IMR-90 (cell line): Measurements from ENCODE around the gene ENHO. TPM values are rescaled to one million over a fixed set of nuclear protein-coding genes. Genes with fewer than 3 reads are reported as not detected.

Source experiments
- ATAC-seq: fragments of 200-7000 bp; cut with Tn5 transposase; 2 replicates; pipeline ENCODE4 v1.9.1; 2020; ENCODE audit warnings: low read depth, mild to moderate bottlenecking, moderate library complexity
- BruUV-seq: library from RNA; stranded (reverse); fragments of 400-500 nt; replicated peaks from 2 replicates; lab custom pipeline; 2021; lab: Mats Ljungman, UMichigan
- CTCF ChIA-PET: fragments of 300-600 bp; formaldehyde crosslinking; extraction: SDS; loops from one replicate; lab custom pipeline; 2021; ENCODE audit warnings: antibody characterized with exemption; lab: Yijun Ruan, JAX
- POLR2A ChIA-PET: fragments of 300-600 bp; sonication (Branson Sonifier 250); formaldehyde crosslinking; loops from one replicate; lab custom pipeline; 2022; ENCODE audit warnings: antibody characterized with exemption; ENCODE audit not compliant: unreplicated experiment; lab: Charles Lee
- DNase-seq: peaks from one replicate; pipeline ENCODE4 v3.0.0; 2013
- H2AFZ ChIP-seq: replicated peaks from 2 replicates; pipeline ENCODE3; 2013; ENCODE audit warnings: low read length, mild to moderate bottlenecking; ENCODE audit not compliant: poor library complexity
- H2AK5ac ChIP-seq: 2 replicates; pipeline ENCODE4 v1.6.1; 2013; ENCODE audit warnings: low read depth, low read length, inconsistent platforms
- H2AK9ac ChIP-seq: replicated peaks from 2 replicates; pipeline ENCODE3; 2013; ENCODE audit warnings: mild to moderate bottlenecking, low read depth, low read length, moderate library complexity; ENCODE audit not compliant: poor library complexity
- H2BK120ac ChIP-seq: 2 replicates; pipeline ENCODE4 v1.6.1; 2013; ENCODE audit warnings: low read depth, low read length, inconsistent platforms
- H2BK15ac ChIP-seq: 3 replicates; pipeline ENCODE4 v1.6.1; 2013; ENCODE audit warnings: low read depth, low read length, inconsistent platforms
- H2BK20ac ChIP-seq: 2 replicates; pipeline ENCODE4 v1.6.1; 2013; ENCODE audit warnings: low read depth, mild to moderate bottlenecking, inconsistent platforms, low read length, moderate library complexity
- H2BK5ac ChIP-seq: 2 replicates; pipeline ENCODE4 v1.6.1; 2013; ENCODE audit warnings: mild to moderate bottlenecking, low read depth, low read length, inconsistent platforms; ENCODE audit not compliant: poor library complexity, severe bottlenecking
- H3K14ac ChIP-seq: replicated peaks from 2 replicates; pipeline ENCODE4 v1.6.1; 2013; ENCODE audit warnings: low read depth, low read length, inconsistent platforms
- H3K18ac ChIP-seq: 2 replicates; pipeline ENCODE4 v1.6.1; 2013; ENCODE audit warnings: low read depth, low read length, control low read depth
- H3K23ac ChIP-seq: 2 replicates; pipeline ENCODE4 v1.6.1; 2013; ENCODE audit warnings: low read depth, low read length, inconsistent platforms
- H3K27ac ChIP-seq: 2 replicates; pipeline ENCODE4 v1.5.1; 2013; ENCODE audit warnings: mild to moderate bottlenecking, control low read depth, low read length; ENCODE audit not compliant: insufficient read depth
- H3K27me3 ChIP-seq: 2 replicates; pipeline ENCODE4 v1.6.1; 2013; ENCODE audit warnings: low read length; ENCODE audit not compliant: control insufficient read depth, insufficient read depth
- H3K36me3 ChIP-seq: 2 replicates; pipeline ENCODE4 v1.6.1; 2013; ENCODE audit warnings: low read length, mixed read lengths; ENCODE audit not compliant: control insufficient read depth, insufficient read depth
- H3K4ac ChIP-seq: 2 replicates; pipeline ENCODE4 v1.6.1; 2013; ENCODE audit warnings: low read depth, low read length, inconsistent platforms
- H3K4me1 ChIP-seq: 2 replicates; pipeline ENCODE4 v1.6.1; 2013; ENCODE audit warnings: low read length, mixed read lengths; ENCODE audit not compliant: control insufficient read depth, insufficient read depth
- H3K4me2 ChIP-seq: 2 replicates; pipeline ENCODE4 v1.6.1; 2013; ENCODE audit warnings: low read depth, mild to moderate bottlenecking, control low read depth, low read length, moderate library complexity
- H3K4me3 ChIP-seq: 2 replicates; pipeline ENCODE4 v1.5.1; 2013; ENCODE audit warnings: low read depth, mild to moderate bottlenecking, control low read depth, low read length, moderate library complexity; ENCODE audit not compliant: insufficient read depth
- H3K56ac ChIP-seq: 2 replicates; pipeline ENCODE4 v1.6.1; 2013; ENCODE audit warnings: low read length, inconsistent platforms; ENCODE audit not compliant: insufficient read depth; ENCODE audit errors: extremely low read depth
- H3K79me1 ChIP-seq, 2 experiments: 2 replicates each; pipeline ENCODE4 v1.6.1; 2013; ENCODE audit warnings: low read length in 2 of 2, inconsistent platforms in 1 of 2, low read depth in 1 of 2
- H3K9ac ChIP-seq: 2 replicates; pipeline ENCODE4 v1.6.1; 2013; ENCODE audit warnings: low read depth, low read length, control low read depth
- H3K9me1 ChIP-seq: 2 replicates; pipeline ENCODE4 v1.6.1; 2013; ENCODE audit warnings: low read length, inconsistent platforms; ENCODE audit not compliant: insufficient read depth
- H3K9me3 ChIP-seq: 2 replicates; pipeline ENCODE4 v1.6.1; 2013; ENCODE audit warnings: low read length; ENCODE audit not compliant: control insufficient read depth, insufficient read depth
- H4K20me1 ChIP-seq: 2 replicates; pipeline ENCODE4 v1.6.1; 2013; ENCODE audit warnings: low read length, inconsistent platforms; ENCODE audit not compliant: insufficient read depth
- H4K5ac ChIP-seq: 2 replicates; pipeline ENCODE4 v1.6.1; 2013; ENCODE audit warnings: mild to moderate bottlenecking, low read depth, low read length, control low read depth
- H4K8ac ChIP-seq, 2 experiments: 2 replicates each; pipeline ENCODE4 v1.6.1; 2013; ENCODE audit warnings: low read depth in 2 of 2, low read length in 2 of 2, control low read depth in 1 of 2, inconsistent platforms in 1 of 2
- H4K91ac ChIP-seq: 2 replicates; pipeline ENCODE4 v1.6.1; 2013; ENCODE audit warnings: low read depth, low read length, inconsistent platforms; ENCODE audit not compliant: insufficient read depth
- BHLHE40 ChIP-seq: fragments of 150-350 bp; IDR thresholded peaks from 2 replicates; pipeline ENCODE4 v1.6.1; 2016; ENCODE audit warnings: mild to moderate bottlenecking, low read depth, low read length
- CEBPB ChIP-seq: IDR thresholded peaks from 2 replicates; pipeline ENCODE4 v1.6.1; 2012; ENCODE audit warnings: low read depth, low read length, improper control_type of control experiment
- CHD1 ChIP-seq: IDR thresholded peaks from 2 replicates; pipeline ENCODE4 v1.6.1; 2012; ENCODE audit warnings: low read depth, low read length, improper control_type of control experiment
- FOS ChIP-seq: fragments of 150-350 bp; IDR thresholded peaks from 2 replicates; pipeline ENCODE4 v1.6.1; 2016; ENCODE audit warnings: low read depth, low read length
- MAFK ChIP-seq: IDR thresholded peaks from 2 replicates; pipeline ENCODE4 v1.6.1; 2012; ENCODE audit warnings: low read depth, low read length, improper control_type of control experiment
- MAZ ChIP-seq: IDR thresholded peaks from 2 replicates; pipeline ENCODE4 v1.6.1; 2012; ENCODE audit warnings: low read depth, mild to moderate bottlenecking, low read length, improper control_type of control experiment, moderate library complexity, borderline replicate concordance
- NFE2L2 ChIP-seq: fragments of 150-350 bp; IDR thresholded peaks from 2 replicates; pipeline ENCODE4 v1.6.1; 2016; ENCODE audit warnings: low read depth, mild to moderate bottlenecking, low read length
- RAD21 ChIP-seq: IDR thresholded peaks from 2 replicates; pipeline ENCODE4 v1.6.1; 2012; ENCODE audit warnings: low read length, improper control_type of control experiment
- RCOR1 ChIP-seq: IDR thresholded peaks from 2 replicates; pipeline ENCODE4 v1.6.1; 2012; ENCODE audit warnings: mild to moderate bottlenecking, low read length, improper control_type of control experiment; ENCODE audit not compliant: insufficient replicate concordance
- SMC3 ChIP-seq: fragments of 150-350 bp; IDR thresholded peaks from 2 replicates; pipeline ENCODE4 v1.6.1; 2016; ENCODE audit warnings: low read depth, mild to moderate bottlenecking, antibody characterized with exemption, low read length, moderate library complexity
- WGBS, 2 experiments: methylation state at CpG; one replicate each; pipeline versions ENCODE4 v1.1.5 to v1.1.7; 2013; ENCODE audit warnings: missing lambda C conversion rate in 2 of 2; ENCODE audit not compliant: insufficient read length in 1 of 2; ENCODE audit errors: extremely low coverage in 2 of 2; 5-methylcytosine and 5-hydroxymethylcytosine counted together
- dilution Hi-C: fragments of 300-500 bp; cut with HindIII; formaldehyde crosslinking; loops from one replicate; pipeline ENCODE4 v1.14.3; 2018; ENCODE audit warnings: low sequenced_read_pairs; ENCODE audit not compliant: unreplicated experiment
- in situ Hi-C: fragments of 300-500 bp; cut with MboI; formaldehyde crosslinking; loops from 3 replicates; pipeline ENCODE4 v1.14.3; 2019; ENCODE audit warnings: low sequenced_read_pairs, inconsistent platforms, mixed read lengths
- intact Hi-C: fragments of 100-400 bp; cut with micrococcal nuclease; formaldehyde crosslinking; loops from 2 replicates; pipeline ENCODE4 v1.10.0; 2022
- polyA plus RNA-seq, 3 experiments: library from polyadenylated mRNA; depleted of rRNA; stranded (reverse); fragments of >200 nt; gene quantifications; 2 replicates each; pipeline ENCODE4 v1.2.3, GENCODE V29; 2012; ENCODE audit warnings: low replicate concordance in 1 of 3
- total RNA-seq: library from RNA; depleted of rRNA; stranded (reverse); fragments of >200 nt; gene quantifications from 2 replicates; pipeline ENCODE4 v1.2.3, GENCODE V29; 2012
- TF ChIP-seq, protein P1 (sequence below): conservative IDR thresholded peaks from 2 replicates; pipeline ENCODE4 v1.5.1; 2012; ENCODE audit warnings: mild to moderate bottlenecking, low read depth, low read length, improper control_type of control experiment

The ENHO gene
- total and polyA plus RNA-seq, 2 of the 4 experiments (the other 2 are of a cell fraction), result not detected

- Histone ChIP-seq H2AK5ac (no peak overlapping the region), H3K9ac (no peak overlapping the region), H4K8ac (no peak overlapping the region), H2AK9ac (no peak overlapping the region), H3K9me1 (no peaks in the 10 kb centered on the region), H2BK15ac (no peak overlapping the region), H3K27ac (no peak overlapping the region), H3K4me3 (no peak overlapping the region), H4K91ac (no peak overlapping the region), H4K5ac (no peak overlapping the region), H3K4me2 (no peak overlapping the region), H3K79me1 (no peaks in the 10 kb centered on the region), H3K23ac (no peak overlapping the region), H4K20me1 (no peaks in the 10 kb centered on the region), H3K18ac (no peak overlapping the region), H3K56ac (no peak overlapping the region), H3K9me3 (no peaks in the 10 kb centered on the region), H3K4me1 (no peaks in the 10 kb centered on the region), H2AFZ (no peak overlapping the region), H2BK120ac (no peak overlapping the region), H3K36me3 (no peaks in the 10 kb centered on the region), H3K4ac (no peak overlapping the region), H2BK5ac (no peak overlapping the region), H3K27me3 (peaks cover 59% of the 10 kb centered on the region), H3K14ac (no peak overlapping the region), H2BK20ac (no peak overlapping the region)
- WGBS, 2 experiments, result 69% methylated on average over 9 of the region's 18 CpGs; no CpG with 5 or more reads in 1 of the 2 experiments
- ChIA-PET POLR2A (no interaction called here), CTCF (no interaction called here)
- no TSS peak for BruUV-seq
- intact Hi-C loops (no loop called here), dilution Hi-C loops (no loop called here), in situ Hi-C loops (loop anchor here (5.0 kb wide), 1 partner anchor 44 kb away; no protein-coding TSS in a partner anchor)
- DNase-seq (no peak), ATAC-seq (no peak)
- no peak for TF ChIP-seq MAFK
- no peak for TF ChIP-seq CHD1
- no peak for TF ChIP-seq MAZ
- no peak for TF ChIP-seq FOS
- TF ChIP-seq SMC3, result no peak
- TF ChIP-seq RAD21, result no peak
- no peak for TF ChIP-seq CEBPB
- no peak for TF ChIP-seq RCOR1
- no peak for TF ChIP-seq BHLHE40
- TF ChIP-seq, protein P1, sequence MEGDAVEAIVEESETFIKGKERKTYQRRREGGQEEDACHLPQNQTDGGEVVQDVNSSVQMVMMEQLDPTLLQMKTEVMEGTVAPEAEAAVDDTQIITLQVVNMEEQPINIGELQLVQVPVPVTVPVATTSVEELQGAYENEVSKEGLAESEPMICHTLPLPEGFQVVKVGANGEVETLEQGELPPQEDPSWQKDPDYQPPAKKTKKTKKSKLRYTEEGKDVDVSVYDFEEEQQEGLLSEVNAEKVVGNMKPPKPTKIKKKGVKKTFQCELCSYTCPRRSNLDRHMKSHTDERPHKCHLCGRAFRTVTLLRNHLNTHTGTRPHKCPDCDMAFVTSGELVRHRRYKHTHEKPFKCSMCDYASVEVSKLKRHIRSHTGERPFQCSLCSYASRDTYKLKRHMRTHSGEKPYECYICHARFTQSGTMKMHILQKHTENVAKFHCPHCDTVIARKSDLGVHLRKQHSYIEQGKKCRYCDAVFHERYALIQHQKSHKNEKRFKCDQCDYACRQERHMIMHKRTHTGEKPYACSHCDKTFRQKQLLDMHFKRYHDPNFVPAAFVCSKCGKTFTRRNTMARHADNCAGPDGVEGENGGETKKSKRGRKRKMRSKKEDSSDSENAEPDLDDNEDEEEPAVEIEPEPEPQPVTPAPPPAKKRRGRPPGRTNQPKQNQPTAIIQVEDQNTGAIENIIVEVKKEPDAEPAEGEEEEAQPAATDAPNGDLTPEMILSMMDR, result no peak
- no peak for TF ChIP-seq NFE2L2
Observed at GRCh38 chr9:34553511-34554021, 30.8 kb upstream of the ENHO start.
